ENCODE results near the gene PDC.

GRCh38 chr1:186420311-186420710, 40.6 kb downstream of the PDC start:
- TF ChIP-seq TARDBP (IDR thresholded peaks at IDR 0.05; ENCODE audit: borderline replicate concordance): no peak
- TF ChIP-seq TAF1 (IDR thresholded peaks at IDR 0.05; ENCODE audit: borderline replicate concordance, low read depth, low read length): no peak
- TF ChIP-seq RCOR1 (conservative IDR thresholded peaks at IDR 0.05; ENCODE audit: low read depth, low read length): no peak
- TF ChIP-seq, protein P1, sequence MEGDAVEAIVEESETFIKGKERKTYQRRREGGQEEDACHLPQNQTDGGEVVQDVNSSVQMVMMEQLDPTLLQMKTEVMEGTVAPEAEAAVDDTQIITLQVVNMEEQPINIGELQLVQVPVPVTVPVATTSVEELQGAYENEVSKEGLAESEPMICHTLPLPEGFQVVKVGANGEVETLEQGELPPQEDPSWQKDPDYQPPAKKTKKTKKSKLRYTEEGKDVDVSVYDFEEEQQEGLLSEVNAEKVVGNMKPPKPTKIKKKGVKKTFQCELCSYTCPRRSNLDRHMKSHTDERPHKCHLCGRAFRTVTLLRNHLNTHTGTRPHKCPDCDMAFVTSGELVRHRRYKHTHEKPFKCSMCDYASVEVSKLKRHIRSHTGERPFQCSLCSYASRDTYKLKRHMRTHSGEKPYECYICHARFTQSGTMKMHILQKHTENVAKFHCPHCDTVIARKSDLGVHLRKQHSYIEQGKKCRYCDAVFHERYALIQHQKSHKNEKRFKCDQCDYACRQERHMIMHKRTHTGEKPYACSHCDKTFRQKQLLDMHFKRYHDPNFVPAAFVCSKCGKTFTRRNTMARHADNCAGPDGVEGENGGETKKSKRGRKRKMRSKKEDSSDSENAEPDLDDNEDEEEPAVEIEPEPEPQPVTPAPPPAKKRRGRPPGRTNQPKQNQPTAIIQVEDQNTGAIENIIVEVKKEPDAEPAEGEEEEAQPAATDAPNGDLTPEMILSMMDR (IDR thresholded peaks at IDR 0.05 in 2 of 3, conservative IDR thresholded peaks at IDR 0.05 in 1 of 3; ENCODE audit: control insufficient read depth in 2 of 3, extremely low read depth in 1 of 3, insufficient read depth in 1 of 3, low read depth in 3 of 3, low read length in 3 of 3): no peak
